Mammary epithelial cell (primary cell): Measurements from ENCODE around the gene PNPLA3.

Experiments
- EZH2 ChIP-seq: IDR thresholded peaks from 2 replicates; pipeline ENCODE4 v1.6.1; 2012; ENCODE audit warnings: low read length, inconsistent platforms, borderline replicate concordance
- TF ChIP-seq, protein P1 (sequence below), 2 donors: IDR thresholded peaks in 1 of 2; conservative IDR thresholded peaks in 1 of 2; 2 replicates each; pipeline ENCODE4 v1.5.1; 2011 to 2012; ENCODE audit warnings: inconsistent platforms in 2 of 2, low read length in 2 of 2, mild to moderate bottlenecking in 2 of 2, control low read depth in 1 of 2, low read depth in 1 of 2; ENCODE audit not compliant: insufficient read depth in 1 of 2; ENCODE audit errors: extremely low read depth in 1 of 2

- TF ChIP-seq, protein P1, sequence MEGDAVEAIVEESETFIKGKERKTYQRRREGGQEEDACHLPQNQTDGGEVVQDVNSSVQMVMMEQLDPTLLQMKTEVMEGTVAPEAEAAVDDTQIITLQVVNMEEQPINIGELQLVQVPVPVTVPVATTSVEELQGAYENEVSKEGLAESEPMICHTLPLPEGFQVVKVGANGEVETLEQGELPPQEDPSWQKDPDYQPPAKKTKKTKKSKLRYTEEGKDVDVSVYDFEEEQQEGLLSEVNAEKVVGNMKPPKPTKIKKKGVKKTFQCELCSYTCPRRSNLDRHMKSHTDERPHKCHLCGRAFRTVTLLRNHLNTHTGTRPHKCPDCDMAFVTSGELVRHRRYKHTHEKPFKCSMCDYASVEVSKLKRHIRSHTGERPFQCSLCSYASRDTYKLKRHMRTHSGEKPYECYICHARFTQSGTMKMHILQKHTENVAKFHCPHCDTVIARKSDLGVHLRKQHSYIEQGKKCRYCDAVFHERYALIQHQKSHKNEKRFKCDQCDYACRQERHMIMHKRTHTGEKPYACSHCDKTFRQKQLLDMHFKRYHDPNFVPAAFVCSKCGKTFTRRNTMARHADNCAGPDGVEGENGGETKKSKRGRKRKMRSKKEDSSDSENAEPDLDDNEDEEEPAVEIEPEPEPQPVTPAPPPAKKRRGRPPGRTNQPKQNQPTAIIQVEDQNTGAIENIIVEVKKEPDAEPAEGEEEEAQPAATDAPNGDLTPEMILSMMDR (conservative IDR thresholded peaks at IDR 0.05 in 1 of 2, IDR thresholded peaks at IDR 0.05 in 1 of 2; ENCODE audit: extremely low read depth in 1 of 2, insufficient read depth in 1 of 2, low read depth in 1 of 2, low read length in 2 of 2) = no peak
- TF ChIP-seq EZH2 = no peak
These were observed 30.6 kb downstream of the PNPLA3 start for GRCh38 chr22:43953988-43954785.
